HG02852 (cell line): Measurements from ENCODE around the gene IBSP.

Source experiments
- ATAC-seq: cut with Tn5 transposase; IDR thresholded peaks from one replicate; pipeline ENCODE4 v1.9.1; 2021; ENCODE audit warnings: mild to moderate bottlenecking, moderate library complexity; ENCODE audit not compliant: unreplicated experiment

Gene IBSP

GRCh38 chr4:87835743-87836142 is 36.4 kb downstream of the IBSP start:
- ATAC-seq = no peak

GRCh38 chr4:87838205-87838604 is 38.9 kb downstream of the IBSP start:
- no peak for ATAC-seq

- peak; percentile 87 for ATAC-seq
These were observed 39.7 kb downstream of the IBSP start for GRCh38 chr4:87838890-87839591.

DNA sequence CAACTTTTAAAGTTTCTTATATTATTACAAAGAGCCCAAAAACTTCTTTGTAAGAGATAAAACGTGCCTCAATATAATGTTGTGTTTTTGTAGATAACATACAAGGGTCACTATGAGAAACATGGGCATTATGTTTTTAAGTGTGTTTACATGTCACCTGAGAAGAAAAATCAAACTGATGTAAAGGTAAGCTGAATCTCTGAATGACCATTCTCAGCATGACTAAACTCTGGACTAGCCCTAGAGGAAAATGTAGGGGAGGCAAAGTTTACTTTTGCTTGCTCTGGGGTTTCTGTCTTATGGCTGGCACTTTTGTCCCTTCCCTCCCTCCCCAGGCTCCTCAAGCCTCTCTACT is 40.2 kb downstream of the IBSP start:
- ATAC-seq = peak; percentile 19

GRCh38 chr4:87840149-87840548 is 40.8 kb downstream of the IBSP start:
- ATAC-seq = no peak

DNA sequence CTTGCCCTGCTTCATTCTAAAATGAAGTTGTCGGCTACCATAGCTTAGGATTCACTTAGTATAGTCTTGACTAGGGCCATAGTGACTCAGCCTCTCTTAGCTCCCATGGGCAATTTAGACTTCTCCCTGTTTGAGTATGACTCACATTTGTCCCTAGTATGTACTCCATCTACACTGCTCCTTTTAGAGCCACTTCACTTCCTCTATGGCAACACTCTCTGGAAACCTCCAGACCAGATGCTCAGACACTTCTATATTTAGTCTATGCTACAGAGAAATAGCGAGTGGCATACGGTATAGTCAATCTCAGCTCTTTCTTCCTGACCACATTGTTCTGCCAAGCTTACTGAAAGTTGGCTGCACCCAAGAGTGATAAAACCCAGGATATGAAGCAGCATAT is 44.6 kb downstream of the IBSP start:
- no peak for ATAC-seq

- no peak for ATAC-seq
These were observed 45.1 kb downstream of the IBSP start for GRCh38 chr4:87844452-87844851.

GRCh38 chr4:87846226-87846625 is 46.9 kb downstream of the IBSP start:
- no peak for ATAC-seq

- ATAC-seq = peak; percentile 91
These were observed 49.4 kb downstream of the IBSP start for GRCh38 chr4:87848622-87849351.

GRCh38 chr4:87849612-87850011 is 50.3 kb downstream of the IBSP start:
- ATAC-seq = no peak

- no peak for ATAC-seq
These were observed 52.0 kb downstream of the IBSP start for GRCh38 chr4:87851332-87851731.

- ATAC-seq = no peak
These were observed 52.6 kb downstream of the IBSP start for GRCh38 chr4:87851953-87852352.

DNA sequence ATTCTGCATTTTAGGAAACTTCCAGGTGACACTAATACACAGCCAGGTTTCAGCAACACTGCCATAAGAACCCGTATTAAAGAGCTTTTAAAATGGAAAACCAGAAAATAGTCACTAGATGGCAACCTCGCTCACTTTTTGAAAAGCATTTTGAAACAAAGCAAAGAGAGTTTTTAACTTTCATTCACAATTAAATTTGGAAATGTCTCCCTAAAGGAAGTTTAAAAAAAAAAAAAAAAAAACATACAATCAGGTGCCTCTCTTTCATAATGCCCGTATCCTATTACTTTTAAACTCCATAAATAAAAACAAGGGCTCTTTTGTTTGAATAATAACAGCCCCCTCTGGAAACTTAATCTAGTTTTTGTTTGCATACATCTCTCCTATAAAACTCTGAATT is 53.8 kb downstream of the IBSP start:
- ATAC-seq = no peak

GRCh38 chr4:87853891-87854290 is 54.5 kb downstream of the IBSP start:
- no peak for ATAC-seq

DNA sequence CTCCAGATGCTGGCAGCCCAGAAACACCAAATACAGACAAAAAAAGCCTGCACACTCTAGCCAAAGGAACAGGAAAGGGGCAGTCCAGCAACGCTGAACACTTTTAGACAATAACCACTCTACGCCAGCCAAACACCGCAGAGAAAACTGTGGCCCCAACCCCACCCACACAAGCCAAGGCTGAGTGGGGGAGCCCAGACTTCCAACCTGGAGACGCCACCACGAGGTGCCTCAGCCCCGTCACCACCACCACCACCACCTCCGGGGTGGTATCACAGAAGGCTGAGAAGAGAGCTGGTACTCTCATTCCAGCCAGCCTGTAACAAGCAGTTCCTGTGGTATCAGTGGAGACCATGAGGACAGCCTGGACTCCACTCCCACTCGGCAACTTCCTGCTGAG is 56.2 kb downstream of the IBSP start:
- no peak for ATAC-seq

DNA sequence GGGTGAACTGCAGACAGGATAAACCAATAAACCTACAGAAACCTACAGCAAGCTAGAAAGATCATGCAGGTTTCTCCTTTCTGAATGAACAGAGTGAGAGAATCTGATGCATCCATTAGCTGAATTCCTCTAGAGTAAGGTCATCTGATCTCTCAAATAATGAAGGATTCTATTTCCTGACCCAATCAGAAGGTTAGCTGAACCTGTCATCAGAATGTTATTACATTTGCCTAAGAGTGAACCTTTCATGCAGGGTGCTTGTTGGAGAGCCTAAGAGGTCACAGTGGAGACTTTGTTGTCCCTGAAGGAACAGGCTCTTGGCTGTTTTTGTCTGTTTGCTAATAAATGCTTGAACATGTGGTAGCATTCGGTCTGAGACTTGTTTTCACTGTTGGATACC is 57.5 kb downstream of the IBSP start:
- no peak for ATAC-seq

- ATAC-seq = no peak
These were observed 58.4 kb downstream of the IBSP start for GRCh38 chr4:87857789-87858188.
